H1 (cell line): Measurements from ENCODE around the gene SPAST. TPM values are rescaled to one million over a fixed set of nuclear protein-coding genes. Genes with fewer than 3 reads are reported as not detected.

ENCODE experiments used
- ASH2L ChIP-seq: fragments of 200-600, 300-600 bp; sonication (generic); IDR thresholded peaks from one replicate; pipeline ENCODE4 v1.7.1; 2017; ENCODE audit warnings: low read length
- BACH1 ChIP-seq: IDR thresholded peaks from 2 replicates; pipeline ENCODE4 v1.6.1; 2012; ENCODE audit warnings: low read length, improper control_type of control experiment
- BRCA1 ChIP-seq: IDR thresholded peaks from 2 replicates; pipeline ENCODE4 v1.6.1; 2012; ENCODE audit warnings: low read depth, low read length, improper control_type of control experiment
- CBX5 ChIP-seq: fragments of 300-800, 300-1000 bp; sonication (generic); IDR thresholded peaks from 2 replicates; pipeline ENCODE4 v1.7.1; 2016; ENCODE audit warnings: antibody characterized with exemption, low read length, low read depth
- CEBPB ChIP-seq: IDR thresholded peaks from 2 replicates; pipeline ENCODE4 v1.6.1; 2012; ENCODE audit warnings: low read depth, low read length
- CHD7 ChIP-seq: fragments of 300-600 bp; sonication (generic); IDR thresholded peaks from 2 replicates; pipeline ENCODE4 v1.7.1; 2012; ENCODE audit warnings: low read length, moderate library complexity, mild to moderate bottlenecking, inconsistent platforms; ENCODE audit not compliant: insufficient replicate concordance
- EGR1 ChIP-seq: IDR thresholded peaks from 2 replicates; pipeline ENCODE4 v1.6.1; 2011; ENCODE audit warnings: low read depth, low read length, borderline replicate concordance
- HDAC6 ChIP-seq: IDR thresholded peaks from one replicate; pipeline ENCODE4 v1.7.1; 2012; ENCODE audit warnings: low read depth, mild to moderate bottlenecking, inconsistent platforms, low read length, moderate library complexity
- KDM5A ChIP-seq: fragments of 200-600 bp; IDR thresholded peaks from 2 replicates; pipeline ENCODE4 v1.7.1; 2012; ENCODE audit warnings: mild to moderate bottlenecking, low read length, inconsistent platforms, mixed read lengths
- POLR2A ChIP-seq, 2 experiments: IDR thresholded peaks; 1 replicate in 1 of 2; 2 replicates in 1 of 2; pipeline ENCODE4 v1.6.1; 2011; ENCODE audit warnings: low read depth in 2 of 2, low read length in 2 of 2, mild to moderate bottlenecking in 2 of 2; ENCODE audit errors: control extremely low read depth in 1 of 2
- SAP30 ChIP-seq: fragments of 300-600 bp; sonication (generic); IDR thresholded peaks from 2 replicates; pipeline ENCODE4 v1.7.1; 2012; ENCODE audit warnings: low read length, moderate library complexity, mild to moderate bottlenecking, inconsistent platforms; ENCODE audit not compliant: insufficient read depth, insufficient replicate concordance
- SIN3A ChIP-seq, 2 experiments: IDR thresholded peaks in 1 of 2; conservative IDR thresholded peaks in 1 of 2; 2 replicates each; pipeline ENCODE4 v1.6.1; 2011 to 2012; ENCODE audit warnings: low read length in 2 of 2, improper control_type of control experiment in 1 of 2, low read depth in 1 of 2, mild to moderate bottlenecking in 1 of 2
- polyA plus RNA-seq, 7 experiments: library from polyadenylated mRNA; depleted of rRNA in 3 of 7; stranded (reverse) in 5 of 7; unstranded in 2 of 7; fragments of >200 nt in 5 of 7; fragments of 200-250 nt in 2 of 7; gene quantifications; 1 replicate in 5 of 7; 2 replicates in 1 of 7; 4 replicates in 1 of 7; pipeline versions ENCODE4 v1.2.1 to v1.2.3, GENCODE V29; 2011 to 2013; ENCODE audit warnings: missing spikeins in 2 of 7, mixed read lengths in 2 of 7
- total RNA-seq: library from RNA; stranded (reverse); fragmentation: NEBNext Ultra II Directional; extraction: Animal tissue kit (Norgen Biotek cat#: 25700); gene quantifications from 2 replicates; pipeline ENCODE4 v1.2.1, GENCODE V29; 2021

Gene SPAST
- total and polyA plus RNA-seq, 2 of the 8 experiments (the other 6 are each of a cell fraction or from before 2014, with no cell fraction given), result 4.4 to 36.0 TPM

GRCh38 chr2:32064021-32064601 is 755 bp downstream of the SPAST start (continued):
- TF ChIP-seq SIN3A (conservative IDR thresholded peaks at IDR 0.05 in 1 of 2, IDR thresholded peaks at IDR 0.05 in 1 of 2; ENCODE audit: low read depth in 1 of 2, low read length in 2 of 2) (no peak), SAP30 (no peak), ASH2L (peak; percentile 65), POLR2A (IDR thresholded peaks at IDR 0.05; ENCODE audit: control extremely low read depth in 1 of 2, low read depth in 2 of 2, low read length in 2 of 2) (peak in 1 of 2 experiments; percentile 73; a peak in 1 of 3 replicates), KDM5A (0 out of 2 replicates have a peak, but pooled peaks have one; percentile 13), EGR1 (no peak), CEBPB (no peak), BRCA1 (no peak), HDAC6 (no peak), BACH1 (no peak), CBX5 (no peak), CHD7 (no peak)
